IPS DF 4.7 (cell line): Measurements from ENCODE around the gene CADPS2.

Experiments used
- DNase-seq: peaks from one replicate; pipeline ENCODE4 v3.0.0-alpha.2; 2013; ENCODE audit warnings: low spot score; ENCODE audit errors: extremely low read depth

CADPS2 gene

DNA sequence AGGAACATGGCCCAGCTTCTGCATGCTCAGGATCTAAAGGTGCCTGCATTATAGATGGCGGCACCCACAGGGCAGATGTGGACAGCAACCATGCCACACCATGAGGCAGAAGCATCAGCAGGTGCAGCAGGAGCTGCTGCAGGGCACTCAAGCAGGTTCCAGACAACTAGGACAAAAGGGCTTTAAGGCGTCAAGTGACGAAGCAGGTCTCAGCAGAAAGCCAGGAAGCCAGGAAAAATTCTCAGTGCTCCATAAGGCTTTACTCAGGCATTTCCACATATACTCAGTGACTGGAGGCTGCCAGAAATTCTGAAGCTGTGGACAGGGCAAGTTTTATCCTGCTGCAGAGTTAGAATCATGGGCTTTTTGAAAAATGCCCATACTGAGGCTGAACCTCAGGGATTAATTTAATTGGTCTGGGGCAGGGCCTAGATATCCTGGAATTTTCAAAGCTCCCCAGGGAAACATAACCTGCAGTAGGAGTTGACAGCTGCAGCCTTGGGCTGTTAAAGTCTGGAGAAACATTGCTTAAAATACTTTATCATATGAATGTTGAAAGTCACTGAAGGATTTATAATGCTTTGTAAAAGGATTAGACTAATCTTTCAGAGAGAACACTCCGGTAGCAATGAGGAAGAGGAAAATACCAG lies 115.4 kb downstream of the CADPS2 start:
- no peak for DNase-seq

DNA sequence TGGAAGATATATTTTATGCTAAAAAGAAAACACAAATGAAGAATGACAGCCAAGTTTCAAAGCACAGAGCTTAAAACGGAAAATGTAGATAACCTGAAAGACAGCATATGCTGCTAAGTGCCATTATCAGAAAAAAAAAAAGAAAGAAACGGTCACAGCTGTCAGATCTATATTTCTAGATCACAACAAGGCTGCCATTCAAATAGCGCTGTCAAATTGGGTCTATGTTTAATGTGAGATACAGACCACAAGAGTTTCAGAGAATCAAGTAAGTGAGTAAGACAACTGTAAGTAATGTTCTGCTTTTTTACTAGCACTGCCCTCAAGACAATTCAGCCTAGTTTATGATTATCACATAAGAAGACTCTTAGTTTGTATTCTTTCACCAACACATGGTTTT lies 117.4 kb downstream of the CADPS2 start:
- DNase-seq = no peak

- no peak for DNase-seq
These were observed 118.9 kb downstream of the CADPS2 start for GRCh38 chr7:122767339-122767738.

DNA sequence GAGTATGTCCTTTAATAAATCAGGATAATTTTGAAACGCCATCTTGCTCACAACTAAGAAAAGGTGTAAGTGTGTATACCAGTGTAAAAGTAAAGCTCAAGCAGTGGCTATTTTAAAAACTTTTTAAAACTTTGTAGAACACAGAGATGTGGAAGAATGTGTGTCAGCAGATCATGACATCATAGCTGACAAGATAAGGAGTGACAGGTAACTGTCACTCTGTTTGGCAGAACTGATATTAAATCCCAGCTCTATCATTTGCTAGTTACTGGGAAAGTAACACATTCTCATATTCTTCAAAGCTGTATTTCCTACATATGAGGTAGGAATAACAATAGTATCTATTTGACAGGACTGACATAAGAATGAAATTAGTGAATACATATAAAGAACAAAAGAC lies 119.7 kb downstream of the CADPS2 start:
- DNase-seq = no peak

GRCh38 chr7:122764902-122765301 lies 121.4 kb downstream of the CADPS2 start:
- no peak for DNase-seq

DNA sequence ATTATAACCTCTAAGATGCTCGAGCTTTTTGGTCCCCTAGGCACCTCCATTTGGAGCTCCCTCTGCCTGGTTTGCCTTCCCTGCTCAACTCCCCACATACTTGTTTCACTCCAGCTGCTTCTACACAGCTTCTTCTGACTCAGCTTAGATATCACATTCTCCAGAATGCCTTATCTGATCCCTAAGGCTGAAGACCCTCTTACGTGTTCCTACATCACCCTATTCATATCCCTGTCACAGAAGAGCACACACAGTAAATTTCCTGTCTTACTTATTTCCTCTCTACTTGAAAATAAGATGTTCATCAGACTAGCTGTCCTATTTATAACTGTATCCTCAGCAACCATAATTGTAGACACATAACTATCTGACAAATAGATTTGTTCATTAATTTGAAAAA lies 122.2 kb downstream of the CADPS2 start:
- DNase-seq = no peak

- no peak for DNase-seq
These were observed 124.2 kb downstream of the CADPS2 start for GRCh38 chr7:122762071-122762470.

DNA sequence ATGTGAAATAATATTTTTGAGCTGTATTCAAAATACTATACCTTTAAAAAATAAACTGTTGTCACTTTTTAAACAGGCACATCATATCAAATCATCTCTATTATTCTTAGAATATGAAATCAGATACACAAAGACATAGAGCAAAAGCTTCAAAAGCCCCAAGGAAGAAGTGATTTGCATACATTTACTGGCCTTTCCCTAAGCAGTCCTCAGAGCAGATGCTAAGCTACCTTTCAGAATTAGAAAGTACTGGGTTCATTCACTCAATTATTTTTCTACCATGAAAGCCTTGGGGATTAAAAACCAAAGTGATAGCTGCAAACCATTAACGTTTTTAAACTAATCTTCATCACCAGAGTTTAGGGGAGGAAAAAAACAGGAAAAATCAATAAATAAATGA lies 127.8 kb downstream of the CADPS2 start:
- no peak for DNase-seq

DNA sequence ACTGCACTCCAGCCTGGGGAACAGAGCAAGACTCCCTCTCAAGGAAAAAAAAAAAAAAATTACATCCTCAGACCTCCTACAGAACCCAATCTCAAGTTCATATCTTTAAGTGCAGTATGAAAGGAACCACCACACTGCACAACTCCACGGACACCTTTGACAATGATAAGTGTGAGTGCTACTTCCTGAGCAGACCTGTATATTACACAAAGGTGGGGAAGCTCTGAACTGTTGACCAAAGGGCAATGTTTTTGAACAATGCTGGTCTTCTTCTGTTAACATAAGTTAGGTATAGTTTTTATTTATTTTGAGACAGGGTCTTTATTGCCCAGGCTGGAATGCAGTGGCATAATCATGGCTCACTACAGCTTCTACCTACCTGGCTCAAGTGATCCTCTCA lies 129.4 kb downstream of the CADPS2 start:
- no peak for DNase-seq

- DNase-seq = no peak
These were observed 130.6 kb downstream of the CADPS2 start for GRCh38 chr7:122755696-122756095.

- DNase-seq = no peak
These were observed 133.7 kb downstream of the CADPS2 start for GRCh38 chr7:122752583-122752982.

- DNase-seq = no peak
These were observed 135.9 kb downstream of the CADPS2 start for GRCh38 chr7:122750389-122750788.

GRCh38 chr7:122748195-122748594 lies 138.1 kb downstream of the CADPS2 start:
- DNase-seq = no peak

DNA sequence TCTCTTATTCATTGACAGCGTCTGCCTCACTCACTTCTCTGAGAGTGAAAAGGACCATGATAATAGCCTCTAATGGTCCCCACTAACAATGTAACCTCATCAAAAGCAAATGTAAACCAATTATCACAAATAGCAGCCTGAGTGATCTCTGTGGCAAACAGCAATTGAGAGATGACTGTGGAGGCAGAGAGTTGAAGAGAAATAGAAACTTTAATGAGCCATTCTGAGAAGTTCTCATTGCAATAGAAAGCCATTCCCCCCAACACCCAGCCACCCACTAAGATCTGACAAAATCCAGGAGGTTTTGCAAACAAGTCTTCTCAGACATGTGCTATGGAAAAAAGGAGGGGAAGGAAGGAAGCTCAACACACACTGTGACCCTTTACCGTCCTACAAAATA lies 139.3 kb downstream of the CADPS2 start:
- DNase-seq = no peak

- no peak for DNase-seq
These were observed 143.0 kb downstream of the CADPS2 start for GRCh38 chr7:122743211-122743610.

- DNase-seq = no peak
These were observed 147.3 kb downstream of the CADPS2 start for GRCh38 chr7:122738947-122739346.

DNA sequence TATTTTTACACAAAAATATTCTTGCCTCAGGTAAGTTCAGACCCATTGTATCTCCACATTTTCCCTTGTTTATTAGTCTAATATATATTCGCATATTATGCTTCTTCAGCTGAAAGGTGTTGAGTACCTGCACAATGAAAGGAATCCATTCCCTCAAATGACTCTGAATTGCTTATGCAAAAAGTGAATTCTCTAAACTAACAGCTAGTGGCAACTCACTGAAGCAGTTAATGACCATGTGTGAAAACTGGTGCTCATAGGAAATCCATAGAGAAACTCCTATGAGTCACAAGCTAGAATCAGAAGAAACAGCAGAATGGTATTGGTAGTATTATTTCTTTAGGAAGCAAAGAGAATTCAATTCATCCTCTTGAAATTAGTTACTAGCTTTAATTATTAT lies 150.1 kb downstream of the CADPS2 start:
- DNase-seq = no peak

DNA sequence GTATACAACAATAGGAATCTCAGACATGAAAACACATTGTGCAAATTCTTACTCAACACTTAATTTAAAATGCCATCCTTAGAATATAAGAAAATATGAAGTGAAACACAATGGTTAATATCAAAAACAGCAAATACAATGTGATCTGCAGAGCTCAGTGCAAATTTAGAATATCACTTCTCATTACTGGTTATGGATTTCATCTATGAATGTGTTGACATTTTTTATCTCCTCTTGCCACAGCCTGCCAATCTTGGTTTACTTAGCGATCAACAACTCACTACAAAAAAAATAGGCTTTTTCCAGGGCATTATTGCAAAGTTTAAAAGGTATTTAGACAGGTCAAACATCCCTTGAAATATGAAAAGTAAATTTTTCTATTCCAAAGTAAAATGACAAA lies 158.5 kb downstream of the CADPS2 start:
- DNase-seq = no peak

- no peak for DNase-seq
These were observed 158.9 kb downstream of the CADPS2 start for GRCh38 chr7:122727354-122727753.

- no peak for DNase-seq
These were observed 159.4 kb downstream of the CADPS2 start for GRCh38 chr7:122726881-122727280.

- DNase-seq = no peak
These were observed 161.9 kb downstream of the CADPS2 start for GRCh38 chr7:122724366-122724765.

DNA sequence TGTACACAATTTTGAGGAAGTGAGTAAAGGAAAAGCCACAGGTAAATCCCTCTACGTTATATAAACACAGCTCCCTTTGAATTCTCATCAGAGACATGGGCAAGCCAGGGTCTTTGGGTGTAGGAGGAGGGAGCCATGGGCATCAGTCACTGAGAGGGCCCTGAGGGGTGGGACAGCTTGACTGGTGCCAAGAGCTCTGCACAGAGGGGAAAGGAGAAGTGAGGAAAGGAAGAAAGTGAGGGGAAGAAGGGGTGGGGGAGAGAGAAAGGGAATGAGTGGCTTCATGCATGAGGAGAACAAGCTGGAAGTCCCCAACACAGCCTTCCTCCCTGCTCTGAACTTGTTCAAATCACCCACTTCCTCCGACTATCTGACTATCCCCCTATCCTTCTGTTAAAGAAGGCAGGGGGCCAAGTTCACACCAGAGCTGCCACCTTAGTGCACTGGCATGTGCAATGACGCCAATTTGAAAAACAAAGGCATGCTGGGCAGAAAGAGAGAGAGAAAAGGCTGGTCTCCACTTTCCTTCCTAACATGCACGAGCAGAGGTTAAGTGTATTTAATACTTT lies 167.2 kb downstream of the CADPS2 start:
- DNase-seq = no peak

- no peak for DNase-seq
These were observed 168.7 kb downstream of the CADPS2 start for GRCh38 chr7:122717356-122718089.
